Smooth muscle cell (in vitro differentiated cells): ENCODE results near the gene MRC2. TPM values are rescaled to one million over a fixed set of nuclear protein-coding genes. Genes with fewer than 3 reads are reported as not detected.

Experiments used
- DNase-seq: peaks from one replicate; lab custom pipeline; 2025; ENCODE audit not compliant: unreplicated experiment; lab: John Stamatoyannopoulos, UW
- H2AFZ ChIP-seq: fragments of 200-600 bp; sonication (generic); 2 replicates; pipeline ENCODE4 v1.6.0; 2016; ENCODE audit warnings: antibody characterized with exemption, low read depth, mild to moderate bottlenecking
- H3F3A ChIP-seq: fragments of 200-600 bp; sonication (generic); 2 replicates; pipeline ENCODE4 v1.6.0; 2017; ENCODE audit warnings: antibody characterized with exemption, low read depth
- H3K27ac ChIP-seq: fragments of 200-600 bp; sonication (generic); 2 replicates; pipeline ENCODE4 v1.5.1; 2016; ENCODE audit warnings: low read depth, mild to moderate bottlenecking
- H3K27me3 ChIP-seq: fragments of 200-600 bp; sonication (generic); 2 replicates; pipeline ENCODE4 v1.6.1; 2016; ENCODE audit warnings: low read depth, mild to moderate bottlenecking
- H3K36me3 ChIP-seq: fragments of 200-600 bp; sonication (generic); 2 replicates; pipeline ENCODE4 v1.5.1; 2016; ENCODE audit warnings: low read depth
- H3K4me1 ChIP-seq: fragments of 200-600 bp; sonication (generic); 2 replicates; pipeline ENCODE4 v1.5.1; 2016; ENCODE audit warnings: low read depth
- H3K4me2 ChIP-seq: fragments of 200-600 bp; sonication (generic); 2 replicates; pipeline ENCODE4 v1.6.0; 2016; ENCODE audit warnings: mild to moderate bottlenecking
- H3K4me3 ChIP-seq: fragments of 200-600 bp; sonication (generic); 2 replicates; pipeline ENCODE4 v1.5.1; 2016; ENCODE audit warnings: mild to moderate bottlenecking
- H3K79me2 ChIP-seq: fragments of 200-600 bp; sonication (generic); 2 replicates; pipeline ENCODE4 v1.6.0; 2016; ENCODE audit warnings: low read depth, mild to moderate bottlenecking
- H3K9ac ChIP-seq: fragments of 200-600 bp; sonication (generic); 2 replicates; pipeline ENCODE4 v1.6.0; 2016; ENCODE audit warnings: low read depth
- H3K9me3 ChIP-seq: fragments of 200-600 bp; sonication (generic); replicated peaks from 2 replicates; pipeline ENCODE4 v1.5.1; 2016; ENCODE audit warnings: low read depth
- H4K20me1 ChIP-seq: fragments of 200-600 bp; sonication (generic); 2 replicates; pipeline ENCODE4 v1.6.0; 2016; ENCODE audit warnings: low read depth
- WGBS: methylation state at CpG from one replicate; pipeline ENCODE4 v1.1.7; 2016; ENCODE audit warnings: low lambda C conversion rate; 5-methylcytosine and 5-hydroxymethylcytosine counted together
- polyA plus RNA-seq: library from polyadenylated mRNA; unstranded; fragments of >200 nt; fragmentation: Nextera tagmentation; extraction: Ambion mirVana; gene quantifications from 2 replicates; pipeline ENCODE4 v1.2.1, GENCODE V29; 2016
- total RNA-seq: library from RNA; depleted of rRNA; stranded (reverse); fragments of >200 nt; gene quantifications from 2 replicates; pipeline ENCODE4 v1.2.3, GENCODE V29; 2014
- TF ChIP-seq, protein P1 (sequence below): fragments of 200-600 bp; sonication (generic); IDR thresholded peaks from 2 replicates; pipeline ENCODE4 v1.5.1; 2017; ENCODE audit warnings: borderline replicate concordance, mild to moderate bottlenecking, antibody characterized with exemption; ENCODE audit not compliant: insufficient read depth, poor library complexity, severe bottlenecking

MRC2 gene
- total and polyA plus RNA-seq, 2 experiments from 2014 or later, result 177 to 489 TPM

- H3K4me1 ChIP-seq, result peaks cover 16% of the 10 kb centered on the region
- no peak overlapping the region for H3K27ac ChIP-seq
- H3K79me2 ChIP-seq, result no peaks in the 10 kb centered on the region
- H3K4me3 ChIP-seq, result no peak overlapping the region
- H3K27me3 ChIP-seq, result no peaks in the 10 kb centered on the region
- no peak overlapping the region for H3K4me2 ChIP-seq
- no peak overlapping the region for H2AFZ ChIP-seq
- DNase-seq, result no peak
- H3K9me3 ChIP-seq, result no peaks in the 10 kb centered on the region
- 85% methylated on average over 6 of the region's 6 CpGs for WGBS
- H4K20me1 ChIP-seq, result no peaks in the 10 kb centered on the region
- TF ChIP-seq, protein P1, sequence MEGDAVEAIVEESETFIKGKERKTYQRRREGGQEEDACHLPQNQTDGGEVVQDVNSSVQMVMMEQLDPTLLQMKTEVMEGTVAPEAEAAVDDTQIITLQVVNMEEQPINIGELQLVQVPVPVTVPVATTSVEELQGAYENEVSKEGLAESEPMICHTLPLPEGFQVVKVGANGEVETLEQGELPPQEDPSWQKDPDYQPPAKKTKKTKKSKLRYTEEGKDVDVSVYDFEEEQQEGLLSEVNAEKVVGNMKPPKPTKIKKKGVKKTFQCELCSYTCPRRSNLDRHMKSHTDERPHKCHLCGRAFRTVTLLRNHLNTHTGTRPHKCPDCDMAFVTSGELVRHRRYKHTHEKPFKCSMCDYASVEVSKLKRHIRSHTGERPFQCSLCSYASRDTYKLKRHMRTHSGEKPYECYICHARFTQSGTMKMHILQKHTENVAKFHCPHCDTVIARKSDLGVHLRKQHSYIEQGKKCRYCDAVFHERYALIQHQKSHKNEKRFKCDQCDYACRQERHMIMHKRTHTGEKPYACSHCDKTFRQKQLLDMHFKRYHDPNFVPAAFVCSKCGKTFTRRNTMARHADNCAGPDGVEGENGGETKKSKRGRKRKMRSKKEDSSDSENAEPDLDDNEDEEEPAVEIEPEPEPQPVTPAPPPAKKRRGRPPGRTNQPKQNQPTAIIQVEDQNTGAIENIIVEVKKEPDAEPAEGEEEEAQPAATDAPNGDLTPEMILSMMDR, result no peak
- no peaks in the 10 kb centered on the region for H3F3A ChIP-seq
- H3K9ac ChIP-seq, result no peak overlapping the region
- no peaks in the 10 kb centered on the region for H3K36me3 ChIP-seq
Observed at GRCh38 chr17:62702746-62703260, 75.3 kb downstream of the MRC2 start.

DNA sequence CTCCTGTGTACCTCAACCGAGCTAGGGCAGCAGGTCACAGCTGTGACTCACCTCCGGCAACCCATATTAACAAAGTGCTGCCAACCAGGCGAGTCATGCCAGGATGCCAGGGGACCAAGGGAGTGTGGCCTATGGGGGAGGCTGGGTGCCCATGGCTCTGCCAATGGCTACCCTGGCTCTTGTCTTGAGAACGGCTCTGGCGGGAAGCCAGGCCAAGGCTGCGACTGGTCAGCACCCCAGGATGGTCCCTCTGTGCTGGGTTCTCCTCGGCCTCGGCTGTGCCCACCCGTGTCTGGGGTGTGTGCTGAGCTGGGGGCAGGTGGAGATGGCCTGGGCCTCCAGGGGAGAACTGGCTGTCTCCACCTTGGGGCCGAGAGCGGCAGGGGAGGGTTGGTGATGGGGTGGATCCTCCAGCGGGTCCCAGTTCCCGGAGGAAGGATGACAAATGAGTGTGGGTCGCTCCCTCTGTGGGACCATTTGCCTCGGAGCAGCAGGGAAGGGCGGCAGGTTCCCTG lies 75.8 kb downstream of the MRC2 start:
- H3K9ac ChIP-seq, result peak overlapping the region; percentile 84
- H3K4me3 ChIP-seq, result peak overlapping the region; percentile 87
- H3K9me3 ChIP-seq, result no peaks in the 10 kb centered on the region
- DNase-seq, result no peak
- WGBS, result 44% methylated on average over 16 of the region's 16 CpGs
- no peak overlapping the region for H3K27ac ChIP-seq
- no peaks in the 10 kb centered on the region for H3K27me3 ChIP-seq
- H3F3A ChIP-seq, result no peaks in the 10 kb centered on the region
- H2AFZ ChIP-seq, result peak overlapping the region; percentile 25
- no peaks in the 10 kb centered on the region for H3K79me2 ChIP-seq
- peak overlapping the region; percentile 97 for H3K4me2 ChIP-seq
- peaks cover 16% of the 10 kb centered on the region for H3K4me1 ChIP-seq
- TF ChIP-seq, protein P1, result no peak
- no peaks in the 10 kb centered on the region for H3K36me3 ChIP-seq
- no peaks in the 10 kb centered on the region for H4K20me1 ChIP-seq

DNA sequence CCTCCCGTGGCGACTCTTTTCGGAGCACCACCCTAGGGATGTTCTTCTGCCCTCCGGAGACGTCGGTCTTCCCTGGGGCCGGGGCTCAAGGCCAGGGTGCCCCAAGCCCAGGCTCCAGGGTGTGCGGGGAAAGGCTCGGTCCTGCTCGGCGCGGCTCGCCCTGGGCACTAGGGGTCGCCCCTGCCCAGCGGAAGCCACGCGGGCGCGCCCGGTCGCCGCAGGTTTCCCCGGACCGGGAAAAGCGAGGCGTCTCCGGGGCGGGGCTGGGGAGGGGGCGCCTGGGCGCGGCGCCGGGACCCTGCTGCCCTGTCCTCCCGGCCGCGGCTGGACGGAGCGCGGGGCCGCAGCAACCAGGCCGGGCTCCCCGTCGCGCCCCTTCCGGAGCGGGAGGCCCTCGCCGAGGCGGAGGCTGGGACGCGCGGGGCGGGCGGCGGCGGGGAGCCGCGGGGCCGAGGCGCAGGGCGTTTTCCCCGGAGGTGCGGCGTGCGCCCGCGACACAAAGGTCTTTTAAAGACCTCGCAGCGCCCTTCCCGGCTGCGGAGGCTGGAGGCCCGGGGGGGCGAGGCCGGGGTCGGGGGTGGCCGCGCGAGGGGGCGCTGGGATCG lies 76.4 kb downstream of the MRC2 start:
- Histone ChIP-seq H3K4me3 (peak overlapping the region; percentile 87), H4K20me1 (no peaks in the 10 kb centered on the region), H3K9me3 (no peaks in the 10 kb centered on the region), H3K4me1 (peaks cover 16% of the 10 kb centered on the region), H2AFZ (peak overlapping the region; percentile 90), H3F3A (no peaks in the 10 kb centered on the region), H3K36me3 (no peaks in the 10 kb centered on the region), H3K27ac (peak overlapping the region; percentile 36), H3K27me3 (no peaks in the 10 kb centered on the region), H3K79me2 (no peaks in the 10 kb centered on the region), H3K9ac (peak overlapping the region; percentile 84), H3K4me2 (peak overlapping the region; percentile 97)
- TF ChIP-seq, protein P1, result peak; percentile 95
- under 1% methylated on average over 19 of the region's 80 CpGs for WGBS
- DNase-seq, result peak; percentile 29
